Heart left ventricle (tissue), 16 donors: ENCODE measurements around the gene IGF2BP1. TPM values are rescaled to one million over a fixed set of nuclear protein-coding genes. Genes with fewer than 3 reads are reported as not detected.

Experiments
- ATAC-seq, 4 donors: fragments of 200-7000 bp; cut with Tn5 transposase; one replicate each; pipeline ENCODE4 v1.9.1; 2020 to 2022; ENCODE audit warnings: moderate library complexity in 4 of 4, mild to moderate bottlenecking in 3 of 4, moderate number of reproducible peaks in 1 of 4
- DNase-seq, 5 donors: peaks; one replicate each; pipeline ENCODE4 v3.0.0-alpha.2; 2020
- H3K27ac ChIP-seq, 12 donors: fragments of 200-600 bp; sonication (generic) in 4 of 12; one replicate each; pipeline versions ENCODE4 v1.5.0 to v1.8.0; 2016 to 2022; ENCODE audit warnings: mild to moderate bottlenecking in 2 of 12
- H3K27me3 ChIP-seq, 9 donors: fragments of 200-600 bp; sonication (generic) in 2 of 9; one replicate each; pipeline versions ENCODE4 v1.5.1 to v1.8.0; 2016 to 2022; ENCODE audit warnings: mild to moderate bottlenecking in 3 of 9
- H3K36me3 ChIP-seq, 9 donors: fragments of 200-600 bp; sonication (generic) in 2 of 9; one replicate each; pipeline versions ENCODE4 v1.5.0 to v1.8.0; 2018 to 2022; ENCODE audit warnings: mild to moderate bottlenecking in 2 of 9
- H3K4me1 ChIP-seq, 12 donors: fragments of 200-600 bp; sonication (generic) in 4 of 12; one replicate each; pipeline versions ENCODE4 v1.5.0 to v1.8.0; 2016 to 2022; ENCODE audit warnings: mild to moderate bottlenecking in 3 of 12
- H3K4me3 ChIP-seq, 12 donors: fragments of 200-600 bp; sonication (generic) in 4 of 12; one replicate each; pipeline versions ENCODE4 v1.5.0 to v1.8.0; 2017 to 2022; ENCODE audit warnings: mild to moderate bottlenecking in 9 of 12, moderate library complexity in 4 of 12
- H3K9me3 ChIP-seq, 12 donors: fragments of 200-600 bp; sonication (generic) in 4 of 12; one replicate each; pipeline versions ENCODE4 v1.5.0 to v1.8.0; 2016 to 2022; ENCODE audit warnings: mild to moderate bottlenecking in 1 of 12
- POLR2A ChIP-seq, 2 donors: fragments of 450-650 bp; IDR thresholded peaks; one replicate each; pipeline ENCODE4 v1.6.1; 2017; ENCODE audit warnings: antibody characterized with exemption in 2 of 2, mild to moderate bottlenecking in 2 of 2, moderate library complexity in 2 of 2
- whole genome bisulfite sequencing, 4 donors: extraction: QIAGEN DNeasy Blood & Tissue Kit in 2 of 4; methylation state at CpG; one replicate each; pipeline versions ENCODE4 v1.1.5 to v1.1.7; 2013 to 2018; 5-methylcytosine and 5-hydroxymethylcytosine counted together
- intact Hi-C, 10 donors: fragments of 100-400 bp; cut with DNase I; formaldehyde crosslinking; loops; one replicate each; pipeline versions ENCODE4 v1.11.1 to v1.14.2; 2022
- polyA plus RNA-seq, 2 donors: library from polyadenylated mRNA; stranded (reverse); fragments of 200-250 nt; gene quantifications; one replicate each; pipeline ENCODE4 v1.2.3, GENCODE V29; 2013
- total RNA-seq, 9 donors: library from RNA; depleted of rRNA in 2 of 9; stranded (reverse); fragments of >200 nt in 2 of 9; fragmentation: NEBNext Ultra II Directional in 3 of 9; extraction: Animal tissue kit (Norgen Biotek cat#: 25700) in 3 of 9; gene quantifications; one replicate each; pipeline versions ENCODE4 v1.1.0 to v1.2.4, GENCODE V29; 2016 to 2023
- TF ChIP-seq, protein P1 (sequence below), 12 donors: fragments of 200-600 bp; sonication (generic) in 4 of 12; IDR thresholded peaks; one replicate each; pipeline versions ENCODE4 v1.5.0 to v1.8.0; 2018 to 2022; ENCODE audit warnings: antibody characterized with exemption in 12 of 12, mild to moderate bottlenecking in 5 of 12
- donor health status: ischemic (EF 13 %, LVEDD 7.1; RV severe dilation, severe dysfunction).
- donor health status: healthy with polysubstance abuse.
- donor health status: DM: no; HTN: yes; CAD: no.
- donor health status: DM: no; HTN: no; CAD: no.
- donor health status: ischemic (EF 25% LVEDD 6.9; RV normal size, moderate dysfunction).
- donor health status: ischemic (EF 25% LVEDD 5.7; RV mildly dilated, moderate dysfunction).
- donor health status: healthy.
- donor health status: DM: yes; HTN: yes; CAD: no.
- donor health status: ischemic (EF 35%, LVEDD 5.7; RV mildly dilated, moderate dysfunction).
- donor health status: nonischemic (EF 11% LVEDD 7.7; RV severe dilation, severe dysfunction).
- donor health status: DM: yes; HTN: yes; CAD: no.
- donor health status: PGD.
- donor health status: ischemic (EF 29% LVEDD 5.4; RV normal size, mild dysfunction).
- donor health status: nonischemic (EF 23%, LVEDD 6.1; RV moderate dilation, normal function).

Gene IGF2BP1
- total and polyA plus RNA-seq, 11 donors: 0.01 TPM; not detected in 10

DNA sequence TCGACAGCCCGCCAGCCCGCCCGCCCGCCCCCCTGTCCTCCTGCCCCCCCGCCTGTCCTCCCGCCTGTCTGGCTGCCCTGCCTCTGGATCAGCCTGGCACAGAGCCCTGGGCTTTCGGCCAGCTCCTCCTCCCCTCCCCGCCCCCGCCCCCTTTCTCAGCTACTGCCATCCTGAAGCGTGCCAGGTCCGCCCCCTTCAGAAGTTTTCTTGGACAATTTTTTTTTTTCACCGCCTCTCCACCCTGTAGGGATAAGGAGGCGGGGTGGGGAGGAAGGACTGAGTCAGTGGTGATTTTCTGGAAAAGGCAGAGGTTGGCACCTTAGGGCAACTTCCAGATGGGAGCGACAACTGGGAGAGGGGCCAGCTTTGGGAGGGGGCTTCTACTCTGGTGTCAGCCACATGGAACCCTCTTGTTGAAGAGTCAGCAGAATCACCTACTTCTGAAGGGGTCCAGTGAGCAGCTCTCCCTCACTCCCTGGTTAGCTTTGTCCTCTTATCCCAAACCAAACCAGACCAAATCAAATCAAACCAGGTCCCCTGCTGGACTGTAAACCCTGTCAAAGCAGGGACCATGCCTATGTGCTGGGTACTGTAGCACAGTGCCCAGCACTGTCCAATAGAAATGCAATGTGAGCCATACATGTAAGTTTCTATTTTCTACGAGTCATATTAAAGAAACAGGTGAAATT is 19.7 kb downstream of the IGF2BP1 start:
- intact Hi-C loops: no loop called here
- Histone ChIP-seq H3K27me3 (peaks cover 25 to 78% (median 42%) of the 10 kb centered on the region in 9 donors), H3K27ac (no peak overlapping the region), H3K4me1 (peaks cover 0 to 10% (median 0%) of the 10 kb centered on the region in 12 donors), H3K36me3 (no peaks in the 10 kb centered on the region), H3K9me3 (no peaks in the 10 kb centered on the region), H3K4me3 (no peak overlapping the region)
- peak in 2 of 4 donors; percentile 26 to 33 for ATAC-seq
- TF ChIP-seq, protein P1, sequence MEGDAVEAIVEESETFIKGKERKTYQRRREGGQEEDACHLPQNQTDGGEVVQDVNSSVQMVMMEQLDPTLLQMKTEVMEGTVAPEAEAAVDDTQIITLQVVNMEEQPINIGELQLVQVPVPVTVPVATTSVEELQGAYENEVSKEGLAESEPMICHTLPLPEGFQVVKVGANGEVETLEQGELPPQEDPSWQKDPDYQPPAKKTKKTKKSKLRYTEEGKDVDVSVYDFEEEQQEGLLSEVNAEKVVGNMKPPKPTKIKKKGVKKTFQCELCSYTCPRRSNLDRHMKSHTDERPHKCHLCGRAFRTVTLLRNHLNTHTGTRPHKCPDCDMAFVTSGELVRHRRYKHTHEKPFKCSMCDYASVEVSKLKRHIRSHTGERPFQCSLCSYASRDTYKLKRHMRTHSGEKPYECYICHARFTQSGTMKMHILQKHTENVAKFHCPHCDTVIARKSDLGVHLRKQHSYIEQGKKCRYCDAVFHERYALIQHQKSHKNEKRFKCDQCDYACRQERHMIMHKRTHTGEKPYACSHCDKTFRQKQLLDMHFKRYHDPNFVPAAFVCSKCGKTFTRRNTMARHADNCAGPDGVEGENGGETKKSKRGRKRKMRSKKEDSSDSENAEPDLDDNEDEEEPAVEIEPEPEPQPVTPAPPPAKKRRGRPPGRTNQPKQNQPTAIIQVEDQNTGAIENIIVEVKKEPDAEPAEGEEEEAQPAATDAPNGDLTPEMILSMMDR (IDR thresholded peaks at IDR 0.05): no peak
- no peak for TF ChIP-seq POLR2A (IDR thresholded peaks at IDR 0.05)
- WGBS, 4 donors: 21 to 31% (median 29%) methylated on average over 10 to 16 of the region's 16 CpGs
- no peak for DNase-seq

DNA sequence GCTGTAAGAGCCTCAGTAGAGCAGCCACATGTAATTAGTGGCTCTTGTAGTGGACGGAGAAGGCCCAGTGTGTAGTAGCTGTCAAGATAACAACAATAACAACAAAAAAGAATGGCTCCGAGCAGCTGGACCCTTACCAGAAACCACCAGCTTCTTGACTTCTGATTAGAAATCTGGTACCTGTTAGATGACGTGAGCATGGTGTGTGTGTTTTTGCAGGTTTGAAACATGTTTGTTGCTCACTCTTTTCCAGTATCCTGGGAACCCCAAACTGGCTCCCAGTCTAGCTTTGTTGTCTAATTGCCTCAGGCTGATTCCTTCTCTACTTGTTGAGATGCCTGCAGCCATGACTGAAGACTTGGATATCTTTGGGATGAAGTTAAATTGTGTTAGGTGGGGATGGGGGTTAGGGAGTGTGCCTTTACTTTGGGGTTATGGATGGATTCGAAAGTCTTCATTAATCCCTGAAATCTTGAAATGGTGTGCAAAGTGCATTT is 21.0 kb downstream of the IGF2BP1 start:
- no peak overlapping the region for H3K4me3 ChIP-seq
- 82 to 91% (median 86%) methylated on average over 4 of the region's 4 CpGs for WGBS, 4 donors
- no peak for ATAC-seq
- TF ChIP-seq POLR2A (IDR thresholded peaks at IDR 0.05): no peak
- TF ChIP-seq, protein P1 (IDR thresholded peaks at IDR 0.05): no peak
- intact Hi-C loops: no loop called here
- H3K4me1 ChIP-seq: peaks cover 0 to 9% (median 0%) of the 10 kb centered on the region in 12 donors
- no peaks in the 10 kb centered on the region for H3K36me3 ChIP-seq
- H3K27ac ChIP-seq: no peak overlapping the region
- H3K27me3 ChIP-seq: peaks cover 21 to 77% (median 36%) of the 10 kb centered on the region in 9 donors
- no peaks in the 10 kb centered on the region for H3K9me3 ChIP-seq
- DNase-seq: no peak

DNA sequence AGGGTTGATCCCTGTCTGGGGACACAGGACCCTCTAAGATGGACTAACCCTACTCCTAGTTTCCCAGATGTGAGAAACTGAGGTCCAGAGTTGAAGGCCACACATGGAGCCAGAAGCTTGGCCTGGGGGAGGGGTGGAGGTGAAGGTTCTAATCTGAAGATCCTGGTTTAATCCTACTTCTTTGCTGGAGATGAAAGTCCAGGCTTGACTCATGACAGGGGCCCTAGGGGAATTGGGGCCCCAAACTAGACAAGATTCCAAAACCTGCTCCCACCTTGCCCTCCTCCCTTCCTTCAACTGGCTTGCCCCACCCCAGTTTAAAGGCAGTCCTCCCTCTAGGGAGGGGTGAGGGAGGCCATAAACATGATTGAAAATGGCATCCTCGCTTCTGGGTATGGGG is 21.6 kb downstream of the IGF2BP1 start:
- Histone ChIP-seq H3K27ac (no peak overlapping the region), H3K4me1 (peaks cover 0 to 3% (median 0%) of the 10 kb centered on the region in 12 donors), H3K9me3 (no peaks in the 10 kb centered on the region), H3K36me3 (no peaks in the 10 kb centered on the region), H3K27me3 (peaks cover 15 to 76% (median 30%) of the 10 kb centered on the region in 9 donors), H3K4me3 (no peak overlapping the region)
- ATAC-seq: no peak
- intact Hi-C loops: no loop called here
- no peak for DNase-seq
- 88 to 100% (median 92%) methylated on average over 1 of the region's 1 CpG for WGBS, 4 donors
- TF ChIP-seq, protein P1 (IDR thresholded peaks at IDR 0.05): no peak
- no peak for TF ChIP-seq POLR2A (IDR thresholded peaks at IDR 0.05)

DNA sequence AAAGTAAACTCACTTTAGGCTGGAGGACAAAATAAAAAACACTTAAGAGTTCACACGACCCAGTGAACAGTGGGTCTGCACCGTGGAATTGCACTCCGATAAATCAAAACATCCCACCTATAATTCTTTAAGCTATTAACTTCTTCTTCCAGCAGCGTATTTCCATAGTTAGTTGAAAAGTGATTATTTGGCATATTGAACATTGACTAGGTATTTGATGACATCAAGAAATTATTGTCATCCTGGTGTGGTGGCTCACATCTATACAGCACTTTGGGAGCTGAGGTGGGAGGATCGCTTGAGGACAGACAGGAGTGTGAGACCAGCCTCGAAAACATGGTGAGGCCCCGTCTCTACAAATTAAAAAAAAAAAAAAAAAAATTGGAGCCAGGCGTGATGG is 23.4 kb downstream of the IGF2BP1 start:
- no peak for ATAC-seq
- H3K9me3 ChIP-seq: no peaks in the 10 kb centered on the region
- TF ChIP-seq, protein P1 (IDR thresholded peaks at IDR 0.05): no peak
- no peak for TF ChIP-seq POLR2A (IDR thresholded peaks at IDR 0.05)

More for the DNA sequence above, 23.4 kb downstream of the IGF2BP1 start:
- peaks cover 2 to 62% (median 12%) of the 10 kb centered on the region in 9 donors for H3K27me3 ChIP-seq
- WGBS, 4 donors: 75 to 88% (median 82%) methylated on average over 8 of the region's 8 CpGs
- no peak overlapping the region for H3K4me3 ChIP-seq
- no peaks in the 10 kb centered on the region for H3K4me1 ChIP-seq
- no peaks in the 10 kb centered on the region for H3K36me3 ChIP-seq
- intact Hi-C loops: loop anchor here in 2 of 10 donors (10.0 kb wide), 2 partner anchors 136 to 216 kb away; no protein-coding TSS in a partner anchor
- no peak for DNase-seq
- H3K27ac ChIP-seq: no peak overlapping the region
